Measurements from ENCODE around the gene LRFN2. TPM values are rescaled to one million over a fixed set of nuclear protein-coding genes. Genes with fewer than 3 reads are reported as not detected.

Gene LRFN2
- total and polyA plus RNA-seq, 4 donors, result under 0.01 to 0.01 TPM; not detected in 2

DNA sequence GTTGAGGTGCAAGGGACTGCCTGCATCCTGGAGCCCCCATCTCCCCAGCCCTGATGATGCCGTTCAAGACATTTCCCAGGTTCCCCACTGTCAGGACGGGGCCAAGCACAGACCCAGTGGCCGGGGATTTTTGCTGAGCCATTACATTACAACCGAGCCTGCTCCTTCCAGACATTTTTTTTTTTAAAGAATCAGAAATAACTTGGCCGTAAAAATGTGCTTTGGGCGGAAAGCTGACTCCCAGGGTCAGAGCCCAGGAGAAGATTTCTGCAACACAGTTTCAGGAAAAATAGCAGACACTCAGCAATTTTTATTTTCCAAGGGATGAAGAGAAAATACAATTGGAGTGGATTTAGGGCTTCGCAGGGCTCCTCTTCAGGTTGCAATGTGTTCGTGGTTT, 87.9 kb downstream of the LRFN2 start (continued):
- TF ChIP-seq EGR1 (IDR thresholded peaks at IDR 0.05; ENCODE audit: low read depth in 2 of 2) (no peak), TAF1 (conservative IDR thresholded peaks at IDR 0.05) (no peak)
- TF ChIP-seq, protein P1, sequence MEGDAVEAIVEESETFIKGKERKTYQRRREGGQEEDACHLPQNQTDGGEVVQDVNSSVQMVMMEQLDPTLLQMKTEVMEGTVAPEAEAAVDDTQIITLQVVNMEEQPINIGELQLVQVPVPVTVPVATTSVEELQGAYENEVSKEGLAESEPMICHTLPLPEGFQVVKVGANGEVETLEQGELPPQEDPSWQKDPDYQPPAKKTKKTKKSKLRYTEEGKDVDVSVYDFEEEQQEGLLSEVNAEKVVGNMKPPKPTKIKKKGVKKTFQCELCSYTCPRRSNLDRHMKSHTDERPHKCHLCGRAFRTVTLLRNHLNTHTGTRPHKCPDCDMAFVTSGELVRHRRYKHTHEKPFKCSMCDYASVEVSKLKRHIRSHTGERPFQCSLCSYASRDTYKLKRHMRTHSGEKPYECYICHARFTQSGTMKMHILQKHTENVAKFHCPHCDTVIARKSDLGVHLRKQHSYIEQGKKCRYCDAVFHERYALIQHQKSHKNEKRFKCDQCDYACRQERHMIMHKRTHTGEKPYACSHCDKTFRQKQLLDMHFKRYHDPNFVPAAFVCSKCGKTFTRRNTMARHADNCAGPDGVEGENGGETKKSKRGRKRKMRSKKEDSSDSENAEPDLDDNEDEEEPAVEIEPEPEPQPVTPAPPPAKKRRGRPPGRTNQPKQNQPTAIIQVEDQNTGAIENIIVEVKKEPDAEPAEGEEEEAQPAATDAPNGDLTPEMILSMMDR (IDR thresholded peaks at IDR 0.05; ENCODE audit: low read depth, low read length, missing input control), result no peak

DNA sequence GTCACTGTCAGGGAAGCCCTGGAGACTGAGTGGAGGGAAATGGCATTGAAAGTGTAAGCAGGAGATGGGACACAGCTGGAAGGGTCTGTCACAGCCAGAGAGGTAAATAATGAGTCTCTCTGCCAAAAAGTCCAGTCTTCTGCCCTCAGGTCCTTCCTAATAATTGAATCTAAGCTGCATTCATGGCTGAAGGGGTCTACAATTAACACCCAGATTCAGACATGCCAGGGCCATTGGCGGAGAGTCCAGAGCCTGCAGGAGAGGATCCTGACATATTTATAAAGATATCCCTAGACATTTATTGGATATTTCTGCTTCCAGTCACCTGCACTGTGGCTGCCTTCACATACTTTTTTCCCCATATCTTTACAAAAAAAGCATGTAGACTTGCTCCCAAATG, 89.0 kb downstream of the LRFN2 start:
- no peaks in the 10 kb centered on the region for H3K36me3 ChIP-seq (ENCODE audit: control insufficient read depth in 4 of 4, insufficient read depth in 3 of 4, low read depth in 1 of 4, low read length in 3 of 4)
- H3K9ac ChIP-seq (ENCODE audit: low read depth in 1 of 2, low read length in 2 of 2), result no peak overlapping the region
- no peak overlapping the region for H3K4me3 ChIP-seq (ENCODE audit: low read depth in 1 of 3, low read length in 3 of 3)
- WGBS, result 98% methylated on average over 1 of the region's 1 CpG
- TF ChIP-seq EGR1 (IDR thresholded peaks at IDR 0.05; ENCODE audit: low read depth in 2 of 2) (no peak), JUND (IDR thresholded peaks at IDR 0.05) (no peak), NR2F2 (IDR thresholded peaks at IDR 0.05) (no peak), TAF1 (conservative IDR thresholded peaks at IDR 0.05) (no peak), HNF4G (IDR thresholded peaks at IDR 0.05) (no peak), RAD21 (IDR thresholded peaks at IDR 0.05) (no peak), ATF3 (IDR thresholded peaks at IDR 0.05) (no peak), HNF4A (conservative IDR thresholded peaks at IDR 0.05) (no peak), FOXA1 (IDR thresholded peaks at IDR 0.05) (no peak), GABPA (IDR thresholded peaks at IDR 0.05 in 1 of 2, conservative IDR thresholded peaks at IDR 0.05 in 1 of 2) (no peak), SP1 (IDR thresholded peaks at IDR 0.05) (no peak), RXRA (IDR thresholded peaks at IDR 0.05) (no peak)
- TF ChIP-seq, protein P1 (IDR thresholded peaks at IDR 0.05; ENCODE audit: low read depth, low read length, missing input control), result no peak
- TF ChIP-seq, protein P2, sequence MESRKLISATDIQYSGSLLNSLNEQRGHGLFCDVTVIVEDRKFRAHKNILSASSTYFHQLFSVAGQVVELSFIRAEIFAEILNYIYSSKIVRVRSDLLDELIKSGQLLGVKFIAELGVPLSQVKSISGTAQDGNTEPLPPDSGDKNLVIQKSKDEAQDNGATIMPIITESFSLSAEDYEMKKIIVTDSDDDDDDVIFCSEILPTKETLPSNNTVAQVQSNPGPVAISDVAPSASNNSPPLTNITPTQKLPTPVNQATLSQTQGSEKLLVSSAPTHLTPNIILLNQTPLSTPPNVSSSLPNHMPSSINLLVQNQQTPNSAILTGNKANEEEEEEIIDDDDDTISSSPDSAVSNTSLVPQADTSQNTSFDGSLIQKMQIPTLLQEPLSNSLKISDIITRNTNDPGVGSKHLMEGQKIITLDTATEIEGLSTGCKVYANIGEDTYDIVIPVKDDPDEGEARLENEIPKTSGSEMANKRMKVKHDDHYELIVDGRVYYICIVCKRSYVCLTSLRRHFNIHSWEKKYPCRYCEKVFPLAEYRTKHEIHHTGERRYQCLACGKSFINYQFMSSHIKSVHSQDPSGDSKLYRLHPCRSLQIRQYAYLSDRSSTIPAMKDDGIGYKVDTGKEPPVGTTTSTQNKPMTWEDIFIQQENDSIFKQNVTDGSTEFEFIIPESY (IDR thresholded peaks at IDR 0.05), result no peak
- TF ChIP-seq, protein P3, sequence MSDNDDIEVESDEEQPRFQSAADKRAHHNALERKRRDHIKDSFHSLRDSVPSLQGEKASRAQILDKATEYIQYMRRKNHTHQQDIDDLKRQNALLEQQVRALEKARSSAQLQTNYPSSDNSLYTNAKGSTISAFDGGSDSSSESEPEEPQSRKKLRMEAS (IDR thresholded peaks at IDR 0.05), result no peak
- no peaks in the 10 kb centered on the region for H3K9me3 ChIP-seq (ENCODE audit: control insufficient read depth in 4 of 4, low read length in 3 of 4)
- no peaks in the 10 kb centered on the region for H3K4me1 ChIP-seq (ENCODE audit: control insufficient read depth in 4 of 4, insufficient read depth in 4 of 4, low read length in 3 of 4)
- H3K27ac ChIP-seq (ENCODE audit: low read depth in 1 of 2, low read length in 2 of 2), result no peak overlapping the region
- H3K27me3 ChIP-seq (ENCODE audit: control insufficient read depth in 4 of 4, insufficient read depth in 4 of 4, low read length in 3 of 4), result no peaks in the 10 kb centered on the region
- no peak for DNase-seq (ENCODE audit: low spot score)

DNA sequence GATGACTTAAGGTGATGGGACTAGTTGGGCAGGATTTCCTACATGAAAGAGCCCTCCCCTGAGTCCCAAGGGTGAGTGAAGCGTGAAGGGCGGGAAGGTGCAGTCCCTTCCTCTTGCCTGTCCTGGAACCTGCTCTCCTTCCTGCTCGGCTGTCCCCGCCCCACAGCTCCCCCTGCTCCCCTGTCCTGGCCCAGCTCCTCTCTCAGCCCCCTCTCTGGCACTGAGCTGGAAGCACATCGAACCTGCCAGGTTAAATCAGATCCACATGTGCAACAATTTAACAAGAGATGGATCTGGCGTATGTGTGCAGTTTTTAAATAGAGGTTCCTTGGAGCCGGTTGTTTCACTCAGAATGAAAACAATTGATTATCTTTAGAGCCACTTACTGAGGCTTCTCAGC, 95.0 kb downstream of the LRFN2 start:
- no peak for TF ChIP-seq HNF4G (IDR thresholded peaks at IDR 0.05)
- no peak for TF ChIP-seq FOXA1 (IDR thresholded peaks at IDR 0.05)
- TF ChIP-seq ATF3 (IDR thresholded peaks at IDR 0.05), result no peak
- TF ChIP-seq, protein P1 (IDR thresholded peaks at IDR 0.05; ENCODE audit: low read depth, low read length, missing input control), result no peak
- TF ChIP-seq, protein P2 (IDR thresholded peaks at IDR 0.05), result no peak
- H3K4me1 ChIP-seq (ENCODE audit: control insufficient read depth in 4 of 4, insufficient read depth in 4 of 4, low read length in 3 of 4), result no peaks in the 10 kb centered on the region
- no peak overlapping the region for H3K4me3 ChIP-seq (ENCODE audit: low read depth in 1 of 3, low read length in 3 of 3)
- no peaks in the 10 kb centered on the region for H3K27me3 ChIP-seq (ENCODE audit: control insufficient read depth in 4 of 4, insufficient read depth in 4 of 4, low read length in 3 of 4)
- no peak overlapping the region for H3K9ac ChIP-seq (ENCODE audit: low read depth in 1 of 2, low read length in 2 of 2)
- H3K9me3 ChIP-seq (ENCODE audit: control insufficient read depth in 4 of 4, low read length in 3 of 4), result no peaks in the 10 kb centered on the region
- WGBS, result 69% methylated on average over 7 of the region's 7 CpGs
- no peaks in the 10 kb centered on the region for H3K36me3 ChIP-seq (ENCODE audit: control insufficient read depth in 4 of 4, insufficient read depth in 3 of 4, low read depth in 1 of 4, low read length in 3 of 4)
- H3K27ac ChIP-seq (ENCODE audit: low read depth in 1 of 2, low read length in 2 of 2), result no peak overlapping the region
- DNase-seq (ENCODE audit: low spot score), result no peak
